ENCODE data around the gene KREMEN2. TPM values are rescaled to one million over a fixed set of nuclear protein-coding genes. Genes with fewer than 3 reads are reported as not detected.

The KREMEN2 gene
- total and polyA plus RNA-seq, 2 of the 13 experiments (the other 11 are each of a cell fraction or from before 2014, with no cell fraction given) = 0.48 to 1.2 TPM

GRCh38 chr16:2968738-2969544 lies 4.9 kb downstream of the KREMEN2 start, which contains the start of gene PAQR4:
Gene PAQR4 (plus strand): TSS chr16:2969348. CDS start chr16:2969675, 327 bp downstream.
- Histone ChIP-seq H3K9me3 (ENCODE audit: low read length) (no peaks in the 10 kb centered on the region), H4K20me1 (ENCODE audit: insufficient read depth, low read length) (no peaks in the 10 kb centered on the region), H3K9ac (ENCODE audit: insufficient read depth, low read depth, low read length) (peak within 1 kb of the TSS; percentile 80), H3K4me3 (replicated peaks in 1 of 3; ENCODE audit: insufficient read depth in 1 of 3, low read depth in 2 of 3, low read length in 3 of 3) (peak within 1 kb of the TSS; percentile 86 to 91 (median 91)), H3K4me2 (ENCODE audit: low read depth, low read length) (peak within 1 kb of the TSS; percentile 86), H2AFZ (ENCODE audit: low read length) (no peak within 1 kb of the TSS), H3K36me3 (replicated peaks in 1 of 2; ENCODE audit: control insufficient read depth in 1 of 2, insufficient read depth in 2 of 2, low read length in 2 of 2) (no peaks in the 10 kb centered on the region), H3K27ac (ENCODE audit: extremely low read length, insufficient read depth, low read length) (peak within 1 kb of the TSS; percentile 76), H3K4me1 (ENCODE audit: insufficient read depth, low read length) (peaks cover 17% of the 10 kb centered on the region), H3K27me3 (ENCODE audit: control insufficient read depth in 1 of 2, insufficient read depth in 2 of 2, low read length in 2 of 2) (no peaks in the 10 kb centered on the region; a peak in 1 of 5 replicates), H3K79me2 (ENCODE audit: insufficient read depth, low read length) (peaks cover 8% of the 10 kb centered on the region)
- no CpG with 5 or more reads among the region's 98 CpGs for WGBS (ENCODE audit: low lambda C conversion rate)
- intact Hi-C loops (cut with micrococcal nuclease; ENCODE audit: unreplicated experiment) = no loop called here
- BruUV-seq (replicated peaks) = no TSS peak
- in situ Hi-C loops (cut with HindIII; ENCODE audit: extremely low pct_ligation_motif_present, low pct_unique_long_range_greater_than_20kb) = no loop called here
- ChIA-PET CTCF (ENCODE audit: low intra/inter-chr PET ratio, low total read pairs) (no interaction called here), POLR2A (interaction anchor here (0.9 to 2.4 kb wide), 9 partner anchors 10 to 90 kb away, joined by 3 to 31 read pairs (median 6); partner anchors contain the start of genes HCFC1R1, PKMYT1, THOC6 and TNFRSF12A)
- FAIRE-seq (peak; percentile 52), ATAC-seq (peak; percentile 71), DNase-seq (ENCODE audit: low spot score) (peak; percentile 80)
- TF ChIP-seq NCOA1 (CRISPR knock-in tag; IDR thresholded peaks at IDR 0.05) (no peak), ZNF253 (CRISPR knock-in tag; IDR thresholded peaks at IDR 0.05; ENCODE audit: borderline replicate concordance) (peak; percentile 83; the same call in 1 of the 2 replicates), ELF4 (CRISPR knock-in tag; IDR thresholded peaks at IDR 0.05; ENCODE audit: borderline replicate concordance) (peak; percentile 66; the same call in 1 of the 2 replicates), ZBTB7B (CRISPR knock-in tag; IDR thresholded peaks at IDR 0.05) (peak; percentile 95), SNAPC5 (CRISPR knock-in tag; IDR thresholded peaks at IDR 0.05; ENCODE audit: borderline replicate concordance) (peak; percentile 78; the same call in 1 of the 2 replicates), TCF7 (IDR thresholded peaks at IDR 0.05; ENCODE audit: low read depth) (no peak), TAF1 (CRISPR knock-in tag; IDR thresholded peaks at IDR 0.05) (peak; percentile 67), DMAP1 (CRISPR knock-in tag; IDR thresholded peaks at IDR 0.05) (peak; percentile 87), KDM1A (CRISPR knock-in tag; IDR thresholded peaks at IDR 0.05) (0 out of 2 replicates have a peak, but pooled peaks have one; percentile 17), MED13 (CRISPR knock-in tag; IDR thresholded peaks at IDR 0.05) (peak; percentile 85; the same call in 1 of the 2 replicates), CHCHD3 (CRISPR knock-in tag; IDR thresholded peaks at IDR 0.05) (peak; percentile 91; the same call in 1 of the 2 replicates), XRCC5 (optimal IDR thresholded peaks at IDR 0.05; ENCODE audit: low read length) (peak; percentile 90), IKZF5 (CRISPR knock-in tag; IDR thresholded peaks at IDR 0.05) (peak; percentile 86; the same call in 1 of the 2 replicates), ZNF350 (CRISPR knock-in tag; IDR thresholded peaks at IDR 0.05; ENCODE audit: borderline replicate concordance, low read depth) (peak; percentile 86; the same call in 1 of the 2 replicates), CBX2 (IDR thresholded peaks at IDR 0.05; ENCODE audit: low read depth, low read length) (no peak), CBX2 (CRISPR knock-in tag; IDR thresholded peaks at IDR 0.05; ENCODE audit: low read depth) (no peak)
- TF ChIP-seq, protein P1, sequence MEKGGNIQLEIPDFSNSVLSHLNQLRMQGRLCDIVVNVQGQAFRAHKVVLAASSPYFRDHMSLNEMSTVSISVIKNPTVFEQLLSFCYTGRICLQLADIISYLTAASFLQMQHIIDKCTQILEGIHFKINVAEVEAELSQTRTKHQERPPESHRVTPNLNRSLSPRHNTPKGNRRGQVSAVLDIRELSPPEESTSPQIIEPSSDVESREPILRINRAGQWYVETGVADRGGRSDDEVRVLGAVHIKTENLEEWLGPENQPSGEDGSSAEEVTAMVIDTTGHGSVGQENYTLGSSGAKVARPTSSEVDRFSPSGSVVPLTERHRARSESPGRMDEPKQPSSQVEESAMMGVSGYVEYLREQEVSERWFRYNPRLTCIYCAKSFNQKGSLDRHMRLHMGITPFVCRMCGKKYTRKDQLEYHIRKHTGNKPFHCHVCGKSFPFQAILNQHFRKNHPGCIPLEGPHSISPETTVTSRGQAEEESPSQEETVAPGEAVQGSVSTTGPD (CRISPR knock-in tag; IDR thresholded peaks at IDR 0.05) = peak; percentile 77; the same call in 1 of the 2 replicates
- TF ChIP-seq, protein P2, sequence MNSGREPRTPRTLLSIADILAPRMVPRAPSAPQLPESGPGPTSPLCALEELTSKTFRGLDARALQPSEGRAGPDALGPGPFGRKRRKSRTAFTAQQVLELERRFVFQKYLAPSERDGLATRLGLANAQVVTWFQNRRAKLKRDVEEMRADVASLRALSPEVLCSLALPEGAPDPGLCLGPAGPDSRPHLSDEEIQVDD (CRISPR knock-in tag; IDR thresholded peaks at IDR 0.05; ENCODE audit: borderline replicate concordance) = 0 out of 2 replicates have a peak, but pooled peaks have one; percentile 56
- TF ChIP-seq, protein P3, sequence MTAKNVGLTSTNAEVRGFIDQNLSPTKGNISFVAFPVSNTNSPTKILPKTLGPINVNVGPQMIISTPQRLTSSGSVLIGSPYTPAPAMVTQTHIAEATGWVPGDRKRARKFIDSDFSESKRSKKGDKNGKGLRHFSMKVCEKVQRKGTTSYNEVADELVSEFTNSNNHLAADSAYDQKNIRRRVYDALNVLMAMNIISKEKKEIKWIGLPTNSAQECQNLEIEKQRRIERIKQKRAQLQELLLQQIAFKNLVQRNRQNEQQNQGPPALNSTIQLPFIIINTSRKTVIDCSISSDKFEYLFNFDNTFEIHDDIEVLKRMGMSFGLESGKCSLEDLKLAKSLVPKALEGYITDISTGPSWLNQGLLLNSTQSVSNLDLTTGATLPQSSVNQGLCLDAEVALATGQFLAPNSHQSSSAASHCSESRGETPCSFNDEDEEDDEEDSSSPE (CRISPR knock-in tag; IDR thresholded peaks at IDR 0.05) = peak; percentile 95

All from HepG2 (cell line).